WTC11 (cell line): ENCODE data around the gene OLIG1. TPM values are rescaled to one million over a fixed set of nuclear protein-coding genes. Genes with fewer than 3 reads are reported as not detected.

ENCODE experiments used
- ATAC-seq: fragments of 200-7000 bp; cut with Tn5 transposase; 2 replicates; pipeline ENCODE4 v1.10.0; 2021; ENCODE audit warnings: mild to moderate bottlenecking, moderate library complexity
- CTCF ChIA-PET: fragments of 300-600 bp; sonication (Branson Sonifier 250); formaldehyde crosslinking; loops from one replicate; lab custom pipeline; 2021; ENCODE audit warnings: antibody characterized with exemption; lab: Charles Lee
- POLR2A ChIA-PET: fragments of 350-600 bp; sonication (Branson Sonifier 250); formaldehyde crosslinking; loops from one replicate; lab custom pipeline; 2021; ENCODE audit warnings: antibody characterized with exemption; lab: Charles Lee
- DNase-seq: peaks from one replicate; pipeline ENCODE4 v3.0.0; 2021; ENCODE audit warnings: low spot score
- H3K27ac Mint-ChIP-seq: 2 replicates; pipeline ENCODE4 v1.8.0; 2021; ENCODE audit warnings: mixed read lengths
- H3K27me3 Mint-ChIP-seq: 2 replicates; pipeline ENCODE4 v1.8.0; 2021; ENCODE audit warnings: low read depth, mild to moderate bottlenecking, moderate library complexity, mixed read lengths
- H3K36me3 Mint-ChIP-seq: 2 replicates; pipeline ENCODE4 v1.8.0; 2021; ENCODE audit warnings: mixed read lengths
- H3K4me1 Mint-ChIP-seq: 2 replicates; pipeline ENCODE4 v1.8.0; 2022; ENCODE audit warnings: mixed read lengths
- H3K4me3 Mint-ChIP-seq: 2 replicates; pipeline ENCODE4 v1.8.0; 2021; ENCODE audit warnings: mild to moderate bottlenecking, moderate library complexity, mixed read lengths
- H3K9me3 Mint-ChIP-seq: 2 replicates; pipeline ENCODE4 v1.8.0; 2021; ENCODE audit warnings: mixed read lengths
- CREB1 ChIP-seq: sonication (generic); formaldehyde crosslinking; IDR thresholded peaks from 2 replicates; pipeline ENCODE4 v1.8.0; 2023; ENCODE audit warnings: mild to moderate bottlenecking, missing genetic modification reagents
- ESRRA ChIP-seq: sonication (generic); formaldehyde crosslinking; IDR thresholded peaks from 2 replicates; pipeline ENCODE4 v1.8.1; 2022; ENCODE audit warnings: mild to moderate bottlenecking, missing genetic modification reagents, borderline replicate concordance
- FOXP1 ChIP-seq: sonication (generic); formaldehyde crosslinking; IDR thresholded peaks from 2 replicates; pipeline ENCODE4 v1.8.0; 2022; ENCODE audit warnings: missing genetic modification reagents, mild to moderate bottlenecking, moderate library complexity, borderline replicate concordance
- GRHL2 ChIP-seq: fragments of 250-450 bp; sonication (Bioruptor Pico); IDR thresholded peaks from 2 replicates; pipeline ENCODE4 v1.8.0; 2022; ENCODE audit warnings: mild to moderate bottlenecking, moderate library complexity; ENCODE audit not compliant: insufficient replicate concordance, severe bottlenecking
- NFYB ChIP-seq: sonication (generic); formaldehyde crosslinking; conservative IDR thresholded peaks from 2 replicates; pipeline ENCODE4 v1.8.0; 2022; ENCODE audit warnings: low read depth, missing genetic modification reagents
- SOX15 ChIP-seq: fragments of 250-450 bp; sonication (Bioruptor Pico); IDR thresholded peaks from 2 replicates; pipeline ENCODE4 v1.9.0; 2021; ENCODE audit warnings: mild to moderate bottlenecking
- SP1 ChIP-seq: sonication (generic); formaldehyde crosslinking; conservative IDR thresholded peaks from 2 replicates; pipeline ENCODE4 v1.8.1; 2022; ENCODE audit warnings: missing genetic modification reagents
- ZBTB21 ChIP-seq: sonication (generic); formaldehyde crosslinking; IDR thresholded peaks from 2 replicates; pipeline ENCODE4 v1.8.1; 2023; ENCODE audit warnings: mild to moderate bottlenecking, missing genetic modification reagents, borderline replicate concordance
- ZNF219 ChIP-seq: sonication (generic); formaldehyde crosslinking; IDR thresholded peaks from 2 replicates; pipeline ENCODE4 v1.8.0; 2023; ENCODE audit warnings: missing genetic modification reagents, mild to moderate bottlenecking, borderline replicate concordance
- ZNF263 ChIP-seq: sonication (generic); formaldehyde crosslinking; IDR thresholded peaks from 2 replicates; pipeline ENCODE4 v1.8.1; 2022; ENCODE audit warnings: low read depth, mild to moderate bottlenecking, moderate library complexity, missing genetic modification reagents
- ZNF396 ChIP-seq: fragments of 250-450 bp; sonication (Bioruptor Pico); IDR thresholded peaks from 2 replicates; pipeline ENCODE4 v1.8.0; 2021; ENCODE audit warnings: mild to moderate bottlenecking, moderate library complexity, borderline replicate concordance
- ZNF423 ChIP-seq: fragments of 250-450 bp; sonication (Bioruptor Pico); IDR thresholded peaks from 2 replicates; pipeline ENCODE4 v2.1.2; 2022; ENCODE audit warnings: mild to moderate bottlenecking, moderate library complexity
- total RNA-seq: library from RNA; stranded (reverse); gene quantifications from 3 replicates; pipeline ENCODE4 v1.2.3, GENCODE V29; 2021
- TF ChIP-seq, protein P1 (sequence below): sonication (generic); formaldehyde crosslinking; IDR thresholded peaks from 2 replicates; pipeline ENCODE4 v1.8.0; 2022; ENCODE audit warnings: missing genetic modification reagents
- TF ChIP-seq, protein P2 (sequence below): fragments of 250-450 bp; sonication (Bioruptor Pico); IDR thresholded peaks from 2 replicates; pipeline ENCODE4 v1.9.0; 2021; ENCODE audit warnings: mild to moderate bottlenecking, borderline replicate concordance

Gene OLIG1
- total RNA-seq, 1 experiment from 2014 or later, result 2.1 TPM

DNA sequence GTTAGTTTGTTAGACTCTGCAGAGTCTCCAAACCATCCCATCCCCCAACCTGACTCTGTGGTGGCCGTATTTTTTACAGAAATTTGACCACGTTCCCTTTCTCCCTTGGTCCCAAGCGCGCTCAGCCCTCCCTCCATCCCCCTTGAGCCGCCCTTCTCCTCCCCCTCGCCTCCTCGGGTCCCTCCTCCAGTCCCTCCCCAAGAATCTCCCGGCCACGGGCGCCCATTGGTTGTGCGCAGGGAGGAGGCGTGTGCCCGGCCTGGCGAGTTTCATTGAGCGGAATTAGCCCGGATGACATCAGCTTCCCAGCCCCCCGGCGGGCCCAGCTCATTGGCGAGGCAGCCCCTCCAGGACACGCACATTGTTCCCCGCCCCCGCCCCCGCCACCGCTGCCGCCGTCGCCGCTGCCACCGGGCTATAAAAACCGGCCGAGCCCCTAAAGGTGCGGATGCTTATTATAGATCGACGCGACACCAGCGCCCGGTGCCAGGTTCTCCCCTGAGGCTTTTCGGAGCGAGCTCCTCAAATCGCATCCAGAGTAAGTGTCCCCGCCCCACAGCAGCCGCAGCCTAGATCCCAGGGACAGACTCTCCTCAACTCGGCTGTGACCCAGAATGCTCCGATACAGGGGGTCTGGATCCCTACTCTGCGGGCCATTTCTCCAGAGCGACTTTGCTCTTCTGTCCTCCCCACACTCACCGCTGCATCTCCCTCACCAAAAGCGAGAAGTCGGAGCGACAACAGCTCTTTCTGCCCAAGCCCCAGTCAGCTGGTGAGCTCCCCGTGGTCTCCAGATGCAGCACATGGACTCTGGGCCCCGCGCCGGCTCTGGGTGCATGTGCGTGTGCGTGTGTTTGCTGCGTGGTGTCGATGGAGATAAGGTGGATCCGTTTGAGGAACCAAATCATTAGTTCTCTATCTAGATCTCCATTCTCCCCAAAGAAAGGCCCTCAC lies 44.2 kb upstream of the OLIG1 start, which contains the start of gene OLIG2:
Gene OLIG2 (plus strand): TSS at position 447 of the 954 bp plus-strand sequence. CDS start 928 bp downstream, outside the sequence.
- no peaks in the 10 kb centered on the region for H3K9me3 Mint-ChIP-seq
- peaks cover 60% of the 10 kb centered on the region for H3K4me1 Mint-ChIP-seq
- H3K27me3 Mint-ChIP-seq, result peaks cover 100% of the 10 kb centered on the region
- CTCF ChIA-PET, result interaction anchor here (0.9 to 3.3 kb wide), 29 partner anchors 8 to 419 kb away, joined by 3 to 82 read pairs (median 4); partner anchors contain the start of gene IFNAR1
- TF ChIP-seq SP1, result peak; percentile 41; the same call in 1 of the 2 replicates
- TF ChIP-seq ZNF423 (CRISPR knock-in tag), result 0 out of 2 replicates have a peak, but pooled peaks have one; percentile 4
- TF ChIP-seq FOXP1 (CRISPR knock-in tag), result no peak
- TF ChIP-seq NFYB (CRISPR knock-in tag), result peak; percentile 65
- TF ChIP-seq, protein P1, sequence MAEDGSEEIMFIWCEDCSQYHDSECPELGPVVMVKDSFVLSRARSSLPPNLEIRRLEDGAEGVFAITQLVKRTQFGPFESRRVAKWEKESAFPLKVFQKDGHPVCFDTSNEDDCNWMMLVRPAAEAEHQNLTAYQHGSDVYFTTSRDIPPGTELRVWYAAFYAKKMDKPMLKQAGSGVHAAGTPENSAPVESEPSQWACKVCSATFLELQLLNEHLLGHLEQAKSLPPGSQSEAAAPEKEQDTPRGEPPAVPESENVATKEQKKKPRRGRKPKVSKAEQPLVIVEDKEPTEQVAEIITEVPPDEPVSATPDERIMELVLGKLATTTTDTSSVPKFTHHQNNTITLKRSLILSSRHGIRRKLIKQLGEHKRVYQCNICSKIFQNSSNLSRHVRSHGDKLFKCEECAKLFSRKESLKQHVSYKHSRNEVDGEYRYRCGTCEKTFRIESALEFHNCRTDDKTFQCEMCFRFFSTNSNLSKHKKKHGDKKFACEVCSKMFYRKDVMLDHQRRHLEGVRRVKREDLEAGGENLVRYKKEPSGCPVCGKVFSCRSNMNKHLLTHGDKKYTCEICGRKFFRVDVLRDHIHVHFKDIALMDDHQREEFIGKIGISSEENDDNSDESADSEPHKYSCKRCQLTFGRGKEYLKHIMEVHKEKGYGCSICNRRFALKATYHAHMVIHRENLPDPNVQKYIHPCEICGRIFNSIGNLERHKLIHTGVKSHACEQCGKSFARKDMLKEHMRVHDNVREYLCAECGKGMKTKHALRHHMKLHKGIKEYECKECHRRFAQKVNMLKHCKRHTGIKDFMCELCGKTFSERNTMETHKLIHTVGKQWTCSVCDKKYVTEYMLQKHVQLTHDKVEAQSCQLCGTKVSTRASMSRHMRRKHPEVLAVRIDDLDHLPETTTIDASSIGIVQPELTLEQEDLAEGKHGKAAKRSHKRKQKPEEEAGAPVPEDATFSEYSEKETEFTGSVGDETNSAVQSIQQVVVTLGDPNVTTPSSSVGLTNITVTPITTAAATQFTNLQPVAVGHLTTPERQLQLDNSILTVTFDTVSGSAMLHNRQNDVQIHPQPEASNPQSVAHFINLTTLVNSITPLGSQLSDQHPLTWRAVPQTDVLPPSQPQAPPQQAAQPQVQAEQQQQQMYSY (CRISPR knock-in tag), result 0 out of 2 replicates have a peak, but pooled peaks have one; percentile 3
- TF ChIP-seq, all 79 proteins: peak for 4
- Mint-ChIP-seq H3K27ac (no peak within 1 kb of the TSS), H3K36me3 (no peaks in the 10 kb centered on the region), H3K4me3 (peak within 1 kb of the TSS; percentile 73)
- POLR2A ChIA-PET, result interaction anchor here (0.5 to 1.8 kb wide), 4 partner anchors 10 to 151 kb away, joined by 3 to 4 read pairs (median 3); no protein-coding TSS in a partner anchor
- DNase-seq, result peak; percentile 95
- peak; percentile 87 for ATAC-seq

DNA sequence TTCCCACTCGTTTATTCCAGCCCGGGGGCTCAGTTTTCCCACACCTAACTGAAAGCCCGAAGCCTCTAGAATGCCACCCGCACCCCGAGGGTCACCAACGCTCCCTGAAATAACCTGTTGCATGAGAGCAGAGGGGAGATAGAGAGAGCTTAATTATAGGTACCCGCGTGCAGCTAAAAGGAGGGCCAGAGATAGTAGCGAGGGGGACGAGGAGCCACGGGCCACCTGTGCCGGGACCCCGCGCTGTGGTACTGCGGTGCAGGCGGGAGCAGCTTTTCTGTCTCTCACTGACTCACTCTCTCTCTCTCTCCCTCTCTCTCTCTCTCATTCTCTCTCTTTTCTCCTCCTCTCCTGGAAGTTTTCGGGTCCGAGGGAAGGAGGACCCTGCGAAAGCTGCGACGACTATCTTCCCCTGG lies 43.5 kb upstream of the OLIG1 start:
- ATAC-seq (no peak), DNase-seq (no peak)
- Mint-ChIP-seq H3K27ac (no peak overlapping the region), H3K4me1 (peaks cover 60% of the 10 kb centered on the region), H3K9me3 (no peaks in the 10 kb centered on the region), H3K36me3 (no peaks in the 10 kb centered on the region), H3K27me3 (peaks cover 100% of the 10 kb centered on the region), H3K4me3 (peak overlapping the region; percentile 73)
- CTCF ChIA-PET, result interaction anchor here (0.5 to 3.3 kb wide), 16 partner anchors 8 to 1232 kb away, joined by 3 to 82 read pairs (median 7); no protein-coding TSS in a partner anchor
- TF ChIP-seq GRHL2 (CRISPR knock-in tag), result no peak
- TF ChIP-seq ESRRA, result no peak
- TF ChIP-seq ZNF219 (CRISPR knock-in tag), result no peak
- no peak for TF ChIP-seq ZBTB21 (CRISPR knock-in tag)
- no peak for TF ChIP-seq CREB1 (CRISPR knock-in tag)
- TF ChIP-seq, protein P2, sequence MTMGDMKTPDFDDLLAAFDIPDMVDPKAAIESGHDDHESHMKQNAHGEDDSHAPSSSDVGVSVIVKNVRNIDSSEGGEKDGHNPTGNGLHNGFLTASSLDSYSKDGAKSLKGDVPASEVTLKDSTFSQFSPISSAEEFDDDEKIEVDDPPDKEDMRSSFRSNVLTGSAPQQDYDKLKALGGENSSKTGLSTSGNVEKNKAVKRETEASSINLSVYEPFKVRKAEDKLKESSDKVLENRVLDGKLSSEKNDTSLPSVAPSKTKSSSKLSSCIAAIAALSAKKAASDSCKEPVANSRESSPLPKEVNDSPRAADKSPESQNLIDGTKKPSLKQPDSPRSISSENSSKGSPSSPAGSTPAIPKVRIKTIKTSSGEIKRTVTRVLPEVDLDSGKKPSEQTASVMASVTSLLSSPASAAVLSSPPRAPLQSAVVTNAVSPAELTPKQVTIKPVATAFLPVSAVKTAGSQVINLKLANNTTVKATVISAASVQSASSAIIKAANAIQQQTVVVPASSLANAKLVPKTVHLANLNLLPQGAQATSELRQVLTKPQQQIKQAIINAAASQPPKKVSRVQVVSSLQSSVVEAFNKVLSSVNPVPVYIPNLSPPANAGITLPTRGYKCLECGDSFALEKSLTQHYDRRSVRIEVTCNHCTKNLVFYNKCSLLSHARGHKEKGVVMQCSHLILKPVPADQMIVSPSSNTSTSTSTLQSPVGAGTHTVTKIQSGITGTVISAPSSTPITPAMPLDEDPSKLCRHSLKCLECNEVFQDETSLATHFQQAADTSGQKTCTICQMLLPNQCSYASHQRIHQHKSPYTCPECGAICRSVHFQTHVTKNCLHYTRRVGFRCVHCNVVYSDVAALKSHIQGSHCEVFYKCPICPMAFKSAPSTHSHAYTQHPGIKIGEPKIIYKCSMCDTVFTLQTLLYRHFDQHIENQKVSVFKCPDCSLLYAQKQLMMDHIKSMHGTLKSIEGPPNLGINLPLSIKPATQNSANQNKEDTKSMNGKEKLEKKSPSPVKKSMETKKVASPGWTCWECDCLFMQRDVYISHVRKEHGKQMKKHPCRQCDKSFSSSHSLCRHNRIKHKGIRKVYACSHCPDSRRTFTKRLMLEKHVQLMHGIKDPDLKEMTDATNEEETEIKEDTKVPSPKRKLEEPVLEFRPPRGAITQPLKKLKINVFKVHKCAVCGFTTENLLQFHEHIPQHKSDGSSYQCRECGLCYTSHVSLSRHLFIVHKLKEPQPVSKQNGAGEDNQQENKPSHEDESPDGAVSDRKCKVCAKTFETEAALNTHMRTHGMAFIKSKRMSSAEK (CRISPR knock-in tag), result no peak
- no peak for TF ChIP-seq ZNF396
- TF ChIP-seq ZNF263 (CRISPR knock-in tag), result no peak
- TF ChIP-seq SOX15 (CRISPR knock-in tag), result no peak
- POLR2A ChIA-PET, result interaction anchor here (0.6 to 1.8 kb wide), 3 partner anchors 10 to 58 kb away, joined by 3 to 4 read pairs (median 3); no protein-coding TSS in a partner anchor
